ENCODE results near the gene GRK2. TPM values are rescaled to one million over a fixed set of nuclear protein-coding genes. Genes with fewer than 3 reads are reported as not detected.

Gene GRK2
- total and polyA plus RNA-seq, 2 of the 13 experiments (the other 11 are each of a cell fraction or from before 2014, with no cell fraction given): 31.3 to 42.4 TPM

- peak; percentile 75; the same call in 1 of the 2 replicates for TF ChIP-seq MEF2D (CRISPR knock-in tag; IDR thresholded peaks at IDR 0.05)
- TF ChIP-seq MAFF (IDR thresholded peaks at IDR 0.05; ENCODE audit: low read depth, low read length): no peak
- no peak for TF ChIP-seq SRSF1 (optimal IDR thresholded peaks at IDR 0.05; ENCODE audit: low read depth, low read length)
- TF ChIP-seq NCOA5 (CRISPR knock-in tag; IDR thresholded peaks at IDR 0.05): peak; percentile 48; the same call in 1 of the 2 replicates
- 0 out of 2 replicates have a peak, but pooled peaks have one; percentile 15 for TF ChIP-seq ZIK1 (CRISPR knock-in tag; IDR thresholded peaks at IDR 0.05; ENCODE audit: borderline replicate concordance, low read depth)
- peak; percentile 83; the same call in 1 of the 2 replicates for TF ChIP-seq HMGXB3 (CRISPR knock-in tag; IDR thresholded peaks at IDR 0.05; ENCODE audit: borderline replicate concordance)
- no peak for TF ChIP-seq ZFP36L2 (CRISPR knock-in tag; IDR thresholded peaks at IDR 0.05)
- TF ChIP-seq POLR2AphosphoS5 (IDR thresholded peaks at IDR 0.05; ENCODE audit: low read depth, low read length): peak; percentile 80
- peak; percentile 92 for TF ChIP-seq ZNF687 (CRISPR knock-in tag; IDR thresholded peaks at IDR 0.05)
- peak; percentile 76 for TF ChIP-seq POGZ (CRISPR knock-in tag; IDR thresholded peaks at IDR 0.05)
- TF ChIP-seq RBFOX2 (IDR thresholded peaks at IDR 0.05; ENCODE audit: low read depth, low read length): peak; percentile 80
- no peak for TF ChIP-seq HNRNPUL1 (IDR thresholded peaks at IDR 0.05; ENCODE audit: low read depth, low read length)
- TF ChIP-seq ZNF235 (CRISPR knock-in tag; IDR thresholded peaks at IDR 0.05; ENCODE audit: borderline replicate concordance): peak; percentile 71; the same call in 1 of the 2 replicates
- no peak for TF ChIP-seq DBP (CRISPR knock-in tag; IDR thresholded peaks at IDR 0.05; ENCODE audit: not compliant biosample characterization)
- peak; percentile 76; the same call in 1 of the 2 replicates for TF ChIP-seq ZNF557 (CRISPR knock-in tag; IDR thresholded peaks at IDR 0.05)
- TF ChIP-seq GMEB1 (CRISPR knock-in tag; IDR thresholded peaks at IDR 0.05; ENCODE audit: borderline replicate concordance): peak; percentile 67; the same call in 1 of the 2 replicates
- TF ChIP-seq SRY (CRISPR knock-in tag; IDR thresholded peaks at IDR 0.05): peak; percentile 26; the same call in 1 of the 2 replicates
- TF ChIP-seq ZNF816 (CRISPR knock-in tag; IDR thresholded peaks at IDR 0.05; ENCODE audit: borderline replicate concordance): no peak
Observed at GRCh38 chr11:67317205-67317887, 51.1 kb downstream of the GRK2 start (continued).

Data from HepG2 (cell line).